Measurements from ENCODE around the gene VMO1. TPM values are rescaled to one million over a fixed set of nuclear protein-coding genes. Genes with fewer than 3 reads are reported as not detected.
A peak's percentile ranks its signal among the peaks of the same experiment; 100 is the strongest.

The VMO1 gene
- total RNA-seq, 1 experiment from 2014 or later: 0.59 TPM

DNA sequence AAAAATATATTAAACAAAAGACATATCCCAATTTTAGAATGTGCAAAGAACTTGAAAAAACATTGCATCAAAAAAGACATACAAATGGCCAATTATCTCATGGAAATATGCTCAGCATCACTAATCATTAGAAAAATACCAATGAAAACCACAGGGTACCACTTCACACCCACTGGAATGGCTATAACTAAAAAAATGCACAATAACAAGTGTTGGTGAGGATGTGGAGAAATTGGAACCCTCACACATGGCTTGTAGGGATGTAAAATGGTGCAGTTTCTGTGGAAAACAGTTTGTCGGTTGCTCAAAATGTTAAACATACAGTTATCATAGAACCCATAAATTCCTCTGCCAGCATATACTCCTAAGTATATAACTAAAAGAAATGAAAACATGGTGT lies 9.0 kb upstream of the VMO1 start:
- TF ChIP-seq CTCF (IDR thresholded peaks at IDR 0.05; ENCODE audit: unreplicated experiment): no peak
- Mint-ChIP-seq H3K4me3 (ENCODE audit: low read depth, unreplicated experiment) (peak overlapping the region; percentile 87), H3K27ac (ENCODE audit: unreplicated experiment) (no peak overlapping the region), H3K9me3 (ENCODE audit: low read depth, unreplicated experiment) (no peaks in the 10 kb centered on the region), H3K27me3 (ENCODE audit: unreplicated experiment) (no peaks in the 10 kb centered on the region), H3K36me3 (ENCODE audit: insufficient read depth, unreplicated experiment) (peaks cover 20% of the 10 kb centered on the region), H3K4me1 (ENCODE audit: low read depth, unreplicated experiment) (no peaks in the 10 kb centered on the region)
- CTCF ChIA-PET: no interaction called here
- intact Hi-C loops (cut with micrococcal nuclease; ENCODE audit: unreplicated experiment): loop anchor here (5.0 kb wide), 1 partner anchor 83 kb away; the partner anchor contains the start of gene ARRB2
- BruUV-seq (replicated peaks): no TSS peak
- no peak for DNase-seq

GRCh38 chr17:4790705-4791088 lies 4.5 kb upstream of the VMO1 start:
- peak overlapping the region; percentile 75 for H3K27ac Mint-ChIP-seq (ENCODE audit: unreplicated experiment)
- BruUV-seq (replicated peaks): no TSS peak
- H3K9me3 Mint-ChIP-seq (ENCODE audit: low read depth, unreplicated experiment): no peaks in the 10 kb centered on the region
- peaks cover 33% of the 10 kb centered on the region for H3K36me3 Mint-ChIP-seq (ENCODE audit: insufficient read depth, unreplicated experiment)
- no peak for DNase-seq
- no peaks in the 10 kb centered on the region for H3K27me3 Mint-ChIP-seq (ENCODE audit: unreplicated experiment)
- CTCF ChIA-PET: interaction anchor here (0.8 to 2.5 kb wide), 13 partner anchors 11 to 224 kb away, joined by 3 to 14 read pairs (median 6); partner anchors contain the start of genes ARRB2, C17orf107, MED11 and PLD2
- no peak for TF ChIP-seq CTCF (IDR thresholded peaks at IDR 0.05; ENCODE audit: unreplicated experiment)
- H3K4me3 Mint-ChIP-seq (ENCODE audit: low read depth, unreplicated experiment): peak overlapping the region; percentile 87
- intact Hi-C loops (cut with micrococcal nuclease; ENCODE audit: unreplicated experiment): no loop called here
- H3K4me1 Mint-ChIP-seq (ENCODE audit: low read depth, unreplicated experiment): peaks cover 16% of the 10 kb centered on the region

GRCh38 chr17:4789951-4790704 lies 4.0 kb upstream of the VMO1 start:
- CTCF ChIA-PET: interaction anchor here (0.8 to 2.5 kb wide), 15 partner anchors 11 to 223 kb away, joined by 3 to 14 read pairs (median 5); partner anchors contain the start of genes ARRB2, C17orf107, MED11 and PLD2
- Mint-ChIP-seq H3K27me3 (ENCODE audit: unreplicated experiment) (no peaks in the 10 kb centered on the region), H3K9me3 (ENCODE audit: low read depth, unreplicated experiment) (no peaks in the 10 kb centered on the region), H3K4me3 (ENCODE audit: low read depth, unreplicated experiment) (peak overlapping the region; percentile 87), H3K27ac (ENCODE audit: unreplicated experiment) (peak overlapping the region; percentile 75), H3K4me1 (ENCODE audit: low read depth, unreplicated experiment) (peaks cover 16% of the 10 kb centered on the region), H3K36me3 (ENCODE audit: insufficient read depth, unreplicated experiment) (peaks cover 30% of the 10 kb centered on the region)
- intact Hi-C loops (cut with micrococcal nuclease; ENCODE audit: unreplicated experiment): loop anchor here (5.0 kb wide), 1 partner anchor 112 kb away; the partner anchor contains the start of gene CHRNE
- peak; percentile 90 for DNase-seq
- peak; percentile 69 for TF ChIP-seq CTCF (IDR thresholded peaks at IDR 0.05; ENCODE audit: unreplicated experiment)
- BruUV-seq (replicated peaks): no TSS peak

GRCh38 chr17:4789701-4789950 lies 3.5 kb upstream of the VMO1 start:
- DNase-seq: no peak
- Mint-ChIP-seq H3K9me3 (ENCODE audit: low read depth, unreplicated experiment) (no peaks in the 10 kb centered on the region), H3K4me1 (ENCODE audit: low read depth, unreplicated experiment) (peaks cover 16% of the 10 kb centered on the region), H3K4me3 (ENCODE audit: low read depth, unreplicated experiment) (peak overlapping the region; percentile 87), H3K36me3 (ENCODE audit: insufficient read depth, unreplicated experiment) (peaks cover 30% of the 10 kb centered on the region), H3K27me3 (ENCODE audit: unreplicated experiment) (no peaks in the 10 kb centered on the region), H3K27ac (ENCODE audit: unreplicated experiment) (no peak overlapping the region)
- TF ChIP-seq CTCF (IDR thresholded peaks at IDR 0.05; ENCODE audit: unreplicated experiment): no peak
- intact Hi-C loops (cut with micrococcal nuclease; ENCODE audit: unreplicated experiment): loop anchor here (5.0 kb wide), 1 partner anchor 113 kb away; the partner anchor contains the start of gene CHRNE
- no TSS peak for BruUV-seq (replicated peaks)
- CTCF ChIA-PET: interaction anchor here (0.8 to 2.5 kb wide), 10 partner anchors 10 to 223 kb away, joined by 3 to 14 read pairs (median 6); partner anchors contain the start of genes ARRB2, MED11, TM4SF5 and ZMYND15
